GOT3 (cell line): Measurements from ENCODE around the gene KCTD21.

Experiments
- DNase-seq: peaks from one replicate; lab custom pipeline; 2025; ENCODE audit warnings: mixed read lengths; lab: John Stamatoyannopoulos, UW

KCTD21 gene

GRCh38 chr11:78218707-78219492, 30.5 kb upstream of the KCTD21 start:
- no peak for DNase-seq

GRCh38 chr11:78217650-78218541, 29.5 kb upstream of the KCTD21 start:
- DNase-seq: no peak

- no peak for DNase-seq
Measured at GRCh38 chr11:78216571-78217287, 28.3 kb upstream of the KCTD21 start.

- no peak for DNase-seq
Measured at GRCh38 chr11:78216021-78216420, 27.6 kb upstream of the KCTD21 start.

- no peak for DNase-seq
Measured at GRCh38 chr11:78214331-78215194, 26.1 kb upstream of the KCTD21 start.

GRCh38 chr11:78213526-78214330, 25.3 kb upstream of the KCTD21 start:
- DNase-seq: no peak

- DNase-seq: no peak
Measured at GRCh38 chr11:78212586-78213371, 24.4 kb upstream of the KCTD21 start.

GRCh38 chr11:78211565-78211964, 23.1 kb upstream of the KCTD21 start:
- DNase-seq: no peak

GRCh38 chr11:78210000-78210608, 21.7 kb upstream of the KCTD21 start:
- no peak for DNase-seq

GRCh38 chr11:78209478-78209877, 21.1 kb upstream of the KCTD21 start:
- no peak for DNase-seq

- DNase-seq: no peak
Measured at GRCh38 chr11:78208257-78209165, 20.1 kb upstream of the KCTD21 start.

GRCh38 chr11:78207532-78208256, 19.3 kb upstream of the KCTD21 start:
- no peak for DNase-seq

- DNase-seq: no peak
Measured at GRCh38 chr11:78205691-78206090, 17.3 kb upstream of the KCTD21 start.

GRCh38 chr11:78205256-78205655, 16.8 kb upstream of the KCTD21 start:
- no peak for DNase-seq

GRCh38 chr11:78203184-78203583, 14.8 kb upstream of the KCTD21 start:
- DNase-seq: no peak

GRCh38 chr11:78202733-78203167, 14.3 kb upstream of the KCTD21 start:
- DNase-seq: no peak

GRCh38 chr11:78201096-78201818, 12.8 kb upstream of the KCTD21 start:
- DNase-seq: no peak
